GM19438 (cell line): ENCODE measurements around the gene CHSY1.
"Not testable (repeated sequence)": the region's sequence is repeated elsewhere in the genome, so short reads cannot be mapped to it uniquely, and the experiment has no call there.

ENCODE experiments used
- ATAC-seq: cut with Tn5 transposase; IDR thresholded peaks from one replicate; pipeline ENCODE4 v1.9.1; 2021; ENCODE audit warnings: low read depth; ENCODE audit not compliant: unreplicated experiment

The CHSY1 gene

DNA sequence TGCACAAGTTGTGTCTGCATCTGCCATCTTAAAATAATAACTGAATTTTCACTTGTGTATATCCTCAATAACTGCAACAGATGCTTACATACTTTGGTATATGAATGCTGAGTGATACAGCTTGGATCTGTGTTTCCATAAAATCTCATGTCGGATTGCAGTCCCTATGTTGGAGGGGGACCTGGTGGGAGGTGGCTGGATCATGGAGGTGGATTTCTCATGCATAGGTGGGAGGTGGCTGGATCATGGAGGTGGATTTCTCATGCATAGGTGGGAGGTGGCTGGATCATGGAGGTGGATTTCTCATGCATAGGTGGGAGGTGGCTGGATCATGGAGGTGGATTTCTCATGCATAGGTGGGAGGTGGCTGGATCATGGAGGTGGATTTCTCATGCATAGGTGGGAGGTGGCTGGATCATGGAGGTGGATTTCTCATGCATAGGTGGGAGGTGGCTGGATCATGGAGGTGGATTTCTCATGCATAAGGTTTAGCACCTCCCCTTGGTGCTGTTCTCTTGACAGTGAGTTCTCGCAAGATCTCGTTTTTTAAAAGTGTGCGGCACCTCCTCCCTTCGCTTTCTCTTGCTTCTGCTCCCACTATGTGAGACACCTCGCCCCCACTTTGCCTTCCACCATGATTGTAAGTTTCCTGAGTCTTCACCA, 37.3 kb downstream of the CHSY1 start:
- not testable (repeated sequence) for ATAC-seq

DNA sequence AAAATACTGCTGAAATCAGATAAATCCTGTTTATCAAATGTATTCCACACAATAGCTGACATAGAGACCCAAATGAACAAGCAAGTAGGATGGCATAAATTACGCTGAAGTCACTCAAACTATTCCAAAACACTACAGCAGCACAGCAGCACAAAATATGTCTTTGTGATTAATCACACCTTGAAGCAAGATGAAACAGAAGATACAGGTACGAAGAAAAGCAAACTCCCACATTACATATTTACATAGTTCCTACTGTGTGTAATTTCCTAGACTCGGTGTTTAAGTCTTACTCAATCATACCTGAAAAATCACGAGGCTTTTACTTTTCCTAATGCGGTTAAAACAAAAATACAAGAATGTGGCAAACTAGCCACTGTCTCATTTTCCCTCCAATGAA, 38.3 kb downstream of the CHSY1 start:
- ATAC-seq, result no peak

DNA sequence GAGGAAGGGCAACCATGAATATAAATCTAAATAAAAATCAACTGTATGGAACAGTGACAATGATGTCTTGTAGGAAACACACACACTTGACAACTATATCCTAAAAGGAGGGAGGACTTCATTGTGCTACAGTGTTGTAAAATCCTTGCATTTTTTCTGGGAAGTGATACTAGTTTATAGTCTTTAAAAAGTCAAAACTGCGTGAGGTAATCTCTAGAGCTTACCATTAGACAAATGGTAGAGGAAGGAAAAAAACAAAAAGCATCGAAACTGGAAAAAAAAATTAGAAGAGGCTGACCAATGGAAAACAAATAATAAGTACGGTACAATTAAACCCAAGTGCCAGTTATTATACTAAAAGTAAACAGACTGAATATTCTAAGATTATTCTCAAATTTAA, 38.7 kb downstream of the CHSY1 start:
- ATAC-seq, result no peak

DNA sequence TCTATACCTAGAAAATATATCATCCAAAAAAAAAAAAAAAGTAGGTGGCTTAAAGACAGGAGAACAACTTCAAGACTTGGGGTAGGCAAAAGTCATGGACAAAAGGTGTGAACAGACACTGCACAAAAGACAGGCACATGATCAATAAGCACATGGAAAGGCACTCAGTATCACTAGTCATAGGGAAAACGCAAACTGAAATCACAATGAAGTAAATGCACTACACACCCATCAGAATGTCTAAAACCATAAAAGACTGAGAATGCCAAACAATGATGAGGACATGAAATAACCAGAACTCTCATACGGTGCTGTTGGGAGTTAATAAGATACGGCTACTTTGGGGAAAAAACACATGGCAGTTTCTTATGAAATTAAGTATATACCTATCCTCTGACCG, 40.0 kb downstream of the CHSY1 start:
- ATAC-seq, result no peak

DNA sequence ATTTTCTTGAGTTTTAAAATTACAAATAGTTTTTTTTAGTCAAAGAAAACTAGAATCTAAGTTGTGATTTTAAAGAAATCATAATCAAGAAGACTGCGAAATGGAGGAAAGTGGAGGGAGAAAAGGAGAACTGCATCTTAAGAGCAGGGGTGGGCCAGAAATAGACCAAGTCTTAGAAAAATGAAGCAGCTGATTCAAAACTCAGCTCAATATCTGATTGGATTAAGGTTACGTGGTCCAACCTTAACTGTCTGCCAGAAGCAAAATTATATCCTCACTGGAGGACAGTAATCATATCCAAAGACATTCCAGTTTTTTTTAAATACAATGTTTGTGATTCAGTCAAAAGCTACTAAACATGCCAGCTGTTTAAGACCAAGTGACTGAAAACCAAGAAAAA, 41.4 kb downstream of the CHSY1 start:
- ATAC-seq, result no peak

DNA sequence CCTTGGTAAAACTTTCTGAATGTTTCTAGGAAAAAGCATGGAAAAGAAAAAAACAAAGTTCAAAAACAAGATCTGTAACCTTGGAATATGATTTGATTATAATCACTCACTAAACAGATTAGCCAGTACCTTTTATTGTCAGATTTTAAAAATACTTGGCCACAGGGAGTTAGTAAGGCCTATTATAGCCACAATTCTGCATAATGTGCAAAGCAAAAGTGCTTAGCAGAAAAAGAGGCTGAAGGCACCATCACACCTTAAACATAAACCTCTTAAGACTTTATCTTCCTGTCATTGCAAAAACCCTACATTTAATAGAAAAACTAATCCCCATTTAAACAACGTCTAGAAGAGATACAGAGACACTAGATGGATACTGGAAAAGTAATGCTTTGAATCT, 41.8 kb downstream of the CHSY1 start:
- no peak for ATAC-seq

DNA sequence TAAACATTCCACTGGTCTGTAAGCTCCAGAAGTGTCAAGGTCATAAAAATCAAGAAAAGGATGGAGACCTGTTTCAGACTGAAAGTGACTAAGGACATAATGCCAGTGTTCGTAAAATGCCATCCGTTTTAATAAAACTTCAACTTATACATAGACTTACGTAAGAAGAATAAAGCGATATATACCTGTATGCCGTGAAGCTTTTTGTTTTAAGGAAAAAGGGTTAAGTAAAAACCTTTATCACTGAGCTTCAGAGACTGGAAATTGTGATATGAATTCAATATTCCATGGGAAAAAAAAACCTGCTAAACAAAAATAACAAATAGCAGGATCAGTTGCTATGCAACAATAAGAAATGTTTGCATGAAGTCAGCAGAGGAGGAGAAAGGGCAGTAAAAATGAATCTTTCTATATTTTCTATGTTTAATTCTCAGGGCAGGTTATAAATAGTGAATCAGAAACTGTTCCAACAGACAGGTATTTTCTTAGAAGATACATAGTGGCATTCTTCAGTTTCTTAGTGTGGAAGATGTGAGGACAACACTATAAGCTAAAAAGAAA, 42.5 kb downstream of the CHSY1 start:
- no peak for ATAC-seq

DNA sequence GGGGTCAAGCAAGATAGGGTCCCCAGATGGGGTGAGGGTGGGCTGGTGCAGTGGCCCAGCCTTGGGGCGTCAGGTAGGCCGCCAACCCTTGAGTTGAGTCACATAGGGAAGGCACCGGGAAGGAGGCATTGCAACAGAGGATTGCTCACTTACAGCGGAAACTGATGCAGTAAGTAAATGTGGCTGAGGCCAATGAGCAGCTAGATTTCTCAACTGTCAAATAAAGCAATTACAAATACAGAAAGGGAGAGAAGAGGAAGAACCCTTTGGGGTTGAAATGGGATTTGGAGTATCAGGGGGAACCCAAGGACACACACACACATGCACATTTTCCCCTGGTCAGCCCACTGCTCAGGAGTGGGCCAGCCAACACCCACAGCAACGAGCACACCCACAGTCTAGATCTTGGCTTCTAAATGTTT, 44.0 kb downstream of the CHSY1 start:
- ATAC-seq, result no peak

DNA sequence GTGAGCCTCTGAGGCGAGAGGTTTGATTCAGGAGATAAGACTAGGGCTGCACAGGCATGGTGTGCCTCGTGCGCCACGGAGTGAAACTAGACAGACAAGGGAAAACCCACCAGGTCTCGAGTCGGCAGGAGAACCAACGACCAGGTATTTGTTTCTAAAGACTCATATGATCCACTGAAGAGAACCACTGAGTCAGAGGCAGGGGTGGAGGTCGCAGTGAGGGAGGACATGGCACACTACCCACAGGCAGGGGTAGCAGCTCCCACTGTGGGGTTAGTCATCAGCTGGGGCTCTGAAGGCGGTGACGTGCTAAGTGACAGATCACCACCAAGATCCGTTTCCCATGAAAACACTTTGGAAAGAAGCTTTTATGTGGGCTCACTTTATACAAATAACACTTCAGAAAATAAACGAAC, 45.7 kb downstream of the CHSY1 start:
- ATAC-seq, result no peak

DNA sequence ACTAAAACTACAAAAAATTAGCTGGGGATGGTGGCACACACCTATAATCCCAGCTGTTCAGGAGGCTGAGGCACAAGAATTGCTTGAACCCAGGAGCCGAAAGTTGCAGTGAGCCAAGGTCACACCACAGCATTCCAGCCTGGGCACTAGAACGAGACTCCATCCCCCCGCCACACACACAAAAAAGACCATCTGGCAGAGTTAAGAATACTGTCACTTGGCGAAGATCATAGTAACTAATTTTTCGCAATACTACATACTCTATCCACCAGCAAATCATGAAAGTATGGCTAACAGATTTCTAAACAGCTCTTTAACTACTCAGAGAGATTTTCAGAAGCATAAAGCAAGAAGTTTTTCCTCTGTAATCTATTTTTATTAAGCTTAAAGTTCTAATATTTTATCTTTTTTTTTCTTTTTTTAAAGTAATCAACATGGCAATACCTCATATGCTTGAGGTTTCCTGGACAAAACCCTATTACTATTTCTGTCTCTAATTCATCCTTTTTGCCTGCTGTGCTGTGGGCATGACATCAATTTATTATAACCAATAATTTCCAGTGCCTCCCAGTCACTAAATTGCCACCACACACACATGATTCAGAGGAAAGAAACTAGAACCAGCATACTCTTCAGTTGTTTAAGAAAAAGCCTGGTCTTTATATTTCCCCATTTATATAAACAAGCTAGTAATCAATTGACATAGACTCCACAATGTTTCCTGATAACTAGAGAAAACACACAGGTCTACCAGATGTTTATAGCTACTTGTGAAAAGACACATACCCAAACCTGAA, 46.9 kb downstream of the CHSY1 start:
- ATAC-seq, result no peak

DNA sequence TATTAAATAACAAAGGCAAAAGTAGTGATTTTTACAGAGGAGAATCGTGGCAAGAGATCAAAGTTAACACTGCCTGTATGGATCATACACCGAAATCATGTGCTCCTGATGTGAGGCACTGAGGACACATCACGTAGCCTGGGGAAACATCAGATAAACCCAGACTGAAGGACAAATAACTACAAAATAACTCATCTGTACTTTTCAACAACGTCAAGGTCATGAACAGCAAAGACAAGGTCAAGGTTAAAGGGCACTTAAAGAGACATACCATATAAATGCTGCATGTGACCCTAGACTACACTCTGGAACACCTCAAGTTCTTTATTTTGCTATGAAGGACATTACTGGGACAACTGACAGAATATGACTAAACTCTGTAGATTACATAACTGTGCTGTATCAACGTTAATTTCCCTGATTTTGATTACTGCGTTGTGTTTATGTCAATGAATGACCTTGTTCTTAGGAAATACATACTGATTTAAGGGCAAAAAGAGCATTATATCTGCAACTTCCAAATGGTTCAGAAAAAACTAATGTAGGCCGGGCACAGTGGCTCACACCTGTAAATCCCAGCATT, 48.1 kb downstream of the CHSY1 start:
- ATAC-seq, result no peak

DNA sequence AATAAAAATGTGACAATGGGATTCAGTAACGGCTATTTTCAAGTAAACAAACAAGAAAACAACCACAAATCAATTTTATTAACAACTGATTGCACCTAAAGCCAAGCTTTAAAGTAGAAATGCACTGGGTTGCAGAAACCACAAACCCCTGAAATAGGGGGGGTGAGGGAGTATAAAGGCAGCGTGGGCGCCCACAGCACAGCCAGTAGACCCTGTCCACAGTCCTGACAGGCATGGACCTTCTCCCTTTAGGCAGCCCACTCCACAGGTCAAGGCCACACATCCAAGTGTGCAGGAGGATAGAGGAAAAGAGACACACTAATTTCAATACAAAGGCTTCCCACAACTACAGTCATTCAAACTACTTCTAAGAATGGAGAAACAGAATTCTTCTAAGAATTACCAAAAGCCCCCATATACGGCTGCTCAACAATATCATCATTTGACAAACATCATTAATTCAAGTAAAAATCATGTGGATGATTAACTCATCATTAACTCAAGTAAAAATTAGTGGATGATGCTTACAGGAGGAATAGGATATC, 48.7 kb downstream of the CHSY1 start:
- ATAC-seq, result no peak

DNA sequence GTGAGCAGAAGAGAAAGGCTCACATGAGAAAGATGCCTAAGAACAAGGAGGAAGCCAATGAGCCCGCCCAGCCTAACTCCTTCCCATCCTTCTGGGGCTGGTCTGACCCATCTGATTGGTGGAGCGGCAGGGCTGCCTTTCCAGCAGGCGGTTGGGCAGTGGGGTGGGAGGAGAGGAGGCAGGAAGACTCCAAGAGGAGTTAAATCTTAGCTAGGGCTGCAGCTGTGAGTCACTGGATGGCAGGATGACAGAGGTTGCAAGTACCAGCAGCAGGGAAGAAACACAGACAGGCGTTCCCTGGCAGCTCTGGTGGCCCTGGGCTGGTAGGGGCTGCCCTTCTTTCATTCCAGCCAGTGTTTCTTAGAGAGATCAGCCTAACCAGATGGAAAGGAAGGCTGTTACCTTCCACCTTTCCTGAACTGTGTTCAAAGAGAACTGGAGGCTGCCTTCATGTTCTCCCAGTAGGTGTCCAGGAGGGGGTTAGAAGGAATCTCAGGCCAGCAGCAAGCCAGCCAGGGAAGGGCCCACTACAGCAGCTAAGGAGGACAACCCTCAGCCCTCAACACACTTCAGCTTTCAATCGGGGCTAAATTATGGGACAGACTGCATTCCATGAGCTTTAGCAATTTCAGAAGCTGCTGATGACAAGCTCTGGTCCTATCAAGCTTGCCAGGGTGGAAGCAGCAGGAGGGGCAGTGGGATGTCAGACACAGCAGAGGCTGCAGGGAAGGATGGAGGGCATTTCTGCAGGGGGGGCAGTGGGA, 50.3 kb downstream of the CHSY1 start:
- no peak for ATAC-seq

DNA sequence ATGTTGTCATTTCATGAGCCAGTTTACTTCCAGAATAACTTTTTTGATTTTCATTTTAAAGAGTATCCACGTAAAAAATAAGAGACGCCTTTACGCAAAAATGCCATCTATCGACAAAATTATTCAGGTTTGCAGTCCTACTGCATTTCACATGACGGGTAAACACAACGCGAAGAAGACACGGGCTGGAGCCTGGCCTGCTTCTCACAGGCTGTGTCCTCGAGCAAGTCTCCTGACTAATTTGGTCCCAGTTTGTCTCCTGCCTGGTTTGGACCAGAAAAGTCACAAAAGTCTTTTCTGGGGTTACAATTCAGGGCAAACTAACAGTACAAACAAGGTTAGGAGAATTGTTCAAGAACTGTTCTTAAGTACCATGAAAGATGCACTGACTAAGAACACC, 51.7 kb downstream of the CHSY1 start:
- ATAC-seq, result no peak

DNA sequence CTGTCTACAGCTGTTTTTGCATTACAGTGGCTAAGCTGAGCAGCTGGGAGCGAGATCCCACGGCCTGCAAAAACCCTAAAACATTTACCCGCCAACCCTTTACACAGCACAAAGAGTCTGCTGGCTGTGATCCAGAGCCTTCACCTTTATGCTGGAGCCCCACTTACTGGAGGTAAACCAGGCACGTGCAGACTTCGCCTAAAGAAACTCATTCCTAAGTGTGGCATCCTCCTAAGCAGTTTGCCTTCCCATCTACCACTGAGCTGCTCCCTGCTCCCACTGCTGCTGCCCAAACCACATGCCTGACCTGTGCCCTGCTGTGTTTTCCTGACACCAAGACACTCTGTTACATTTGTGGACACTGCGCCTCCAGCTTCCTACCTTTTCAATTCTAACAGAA, 53.0 kb downstream of the CHSY1 start:
- ATAC-seq, result no peak

DNA sequence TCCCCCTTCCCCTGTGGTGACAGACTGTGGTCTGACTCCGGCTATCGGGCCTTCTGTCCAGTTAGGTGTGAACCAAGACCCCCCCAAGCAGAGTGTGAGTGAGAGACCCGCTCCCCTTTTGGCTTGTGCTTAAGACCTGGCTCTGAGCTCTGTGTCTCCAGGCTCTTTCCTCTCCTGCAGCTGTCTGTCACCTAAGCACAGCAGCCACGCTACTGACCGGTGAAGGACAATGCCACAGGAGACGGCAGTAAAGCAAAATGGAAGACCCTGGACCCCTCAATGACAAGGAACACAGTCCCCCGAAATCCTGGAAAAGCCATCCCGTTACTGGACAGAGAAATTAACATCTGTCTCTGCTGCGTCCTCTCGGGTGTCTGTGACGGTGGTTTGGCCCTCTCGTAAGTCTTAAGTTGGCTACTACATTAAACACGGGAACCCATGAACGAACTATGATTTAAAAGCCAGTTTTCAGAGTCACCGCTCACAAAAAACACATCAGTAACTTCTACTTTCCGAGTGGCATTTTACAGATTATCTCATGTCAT, 53.7 kb downstream of the CHSY1 start:
- ATAC-seq, result no peak

DNA sequence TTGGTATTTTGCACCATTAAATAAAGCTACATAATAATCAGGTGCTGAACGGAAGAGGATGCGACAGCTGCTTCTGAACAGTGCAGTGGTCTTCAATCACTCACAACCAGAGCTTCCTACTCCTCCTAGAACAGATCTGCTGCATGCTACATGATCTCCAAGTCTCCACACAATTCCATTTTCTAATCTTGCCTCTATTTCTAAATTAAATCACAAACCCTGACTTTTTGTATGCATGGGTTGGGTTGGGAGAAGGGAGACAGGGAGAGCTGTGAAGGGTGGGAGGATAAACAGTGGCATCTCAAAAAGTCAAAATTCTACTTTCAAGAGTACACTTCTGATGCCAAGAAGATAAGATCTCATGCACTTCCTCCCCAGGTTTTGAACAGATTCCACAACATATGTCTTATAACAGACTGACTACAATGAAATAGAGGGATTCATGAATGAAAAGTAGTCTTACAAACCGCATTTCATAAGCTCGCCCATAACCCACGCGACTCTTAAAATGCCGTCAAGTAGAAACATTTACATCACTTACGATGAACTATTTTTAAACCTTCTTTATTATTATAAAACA, 57.2 kb downstream of the CHSY1 start:
- ATAC-seq, result no peak

DNA sequence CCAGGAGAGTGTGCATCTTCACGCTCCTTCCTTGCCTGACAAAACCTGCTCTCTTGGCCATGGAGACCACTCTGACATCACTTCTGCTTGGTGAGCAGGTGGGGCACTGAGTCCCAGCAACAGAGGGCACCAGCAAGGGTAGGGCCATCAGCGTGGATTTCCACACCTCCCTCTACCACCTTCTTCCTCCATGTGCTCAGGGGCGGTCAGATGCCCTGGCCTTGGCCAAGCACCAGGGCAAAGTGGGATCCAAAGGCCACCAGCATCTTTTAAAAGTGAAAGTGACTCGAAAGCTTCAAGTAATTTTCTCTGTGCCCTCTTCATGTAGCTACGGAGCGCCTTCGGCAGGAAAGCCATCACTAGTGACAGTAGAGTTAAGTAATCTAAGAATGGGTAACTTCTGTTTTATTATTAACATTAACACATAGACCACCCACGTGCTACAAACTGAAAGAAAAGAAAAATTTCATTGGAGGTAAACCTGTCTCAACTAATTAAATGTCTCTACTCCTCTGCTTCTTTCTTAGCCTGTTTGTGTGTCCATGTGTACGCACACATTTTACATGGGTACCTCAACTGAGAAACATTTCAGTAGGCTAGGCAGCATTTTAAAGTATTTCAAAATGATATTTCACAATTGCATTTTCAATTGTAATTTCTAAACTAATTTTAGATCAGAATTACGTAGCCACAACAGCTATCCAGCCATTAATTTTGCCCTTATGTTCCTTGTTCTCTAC, 57.9 kb downstream of the CHSY1 start:
- no peak for ATAC-seq

DNA sequence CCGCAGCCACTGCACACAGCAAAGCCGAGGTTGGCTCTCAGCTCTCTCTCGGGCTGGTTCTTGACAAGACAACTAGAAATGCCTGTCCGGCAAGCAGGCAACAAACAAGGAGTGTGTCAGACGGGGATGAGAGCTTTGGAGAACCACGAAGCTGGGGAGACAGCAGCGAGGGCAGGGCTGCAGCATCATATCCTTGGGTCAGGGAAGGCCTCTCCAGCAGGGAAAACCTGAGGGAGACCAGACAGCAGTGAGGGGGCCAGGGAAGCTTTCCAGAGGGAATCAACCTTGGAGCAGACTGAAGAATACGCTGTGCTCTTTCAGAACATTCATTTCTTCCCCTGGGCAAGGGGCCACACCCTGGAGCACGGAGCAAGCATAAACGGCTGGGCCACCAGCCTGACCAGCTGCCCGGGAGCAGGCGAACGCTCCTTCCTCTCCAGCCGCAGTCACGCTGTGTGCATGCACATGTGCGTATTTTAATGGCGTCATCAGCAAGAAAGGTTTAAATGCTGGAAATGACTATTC, 58.7 kb downstream of the CHSY1 start:
- no peak for ATAC-seq
